ENCODE measurements around the gene CDC42EP1. TPM values are rescaled to one million over a fixed set of nuclear protein-coding genes. Genes with fewer than 3 reads are reported as not detected.
"Not testable (repeated sequence)": the region's sequence is repeated elsewhere in the genome, so short reads cannot be mapped to it uniquely, and the experiment has no call there.

Gene CDC42EP1
- polyA plus RNA-seq, 4 donors: 19.7 to 81.5 (median 35.3) TPM

DNA sequence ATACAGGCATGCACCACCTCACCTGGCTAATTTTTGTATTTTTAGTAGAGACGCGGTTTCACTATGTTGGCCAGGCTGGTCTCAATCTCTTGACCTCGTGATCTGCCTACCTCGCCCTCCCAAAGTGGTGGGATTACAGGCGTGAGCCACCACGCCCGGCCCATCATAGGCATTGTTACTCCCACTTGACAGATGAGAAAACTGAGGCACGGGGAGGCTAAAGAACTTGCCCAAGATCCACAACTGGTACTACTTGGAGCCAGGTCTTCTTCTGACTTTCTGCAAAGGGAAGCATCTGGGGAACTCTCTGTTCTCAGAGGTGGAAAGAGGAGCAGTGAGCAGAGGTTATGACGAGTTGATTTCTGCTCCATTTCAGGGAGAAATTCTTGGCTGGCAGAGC, 9.4 kb upstream of the CDC42EP1 start:
- peaks cover 0 to 40% (median 3%) of the 10 kb centered on the region in 3 donors for H3K4me1 ChIP-seq (ENCODE audit: control insufficient read depth in 3 of 3, insufficient read depth in 2 of 3, low read depth in 1 of 3, low read length in 2 of 3)
- 88 to 91% (median 89%) methylated on average over 9 of the region's 9 CpGs for WGBS, 3 donors

DNA sequence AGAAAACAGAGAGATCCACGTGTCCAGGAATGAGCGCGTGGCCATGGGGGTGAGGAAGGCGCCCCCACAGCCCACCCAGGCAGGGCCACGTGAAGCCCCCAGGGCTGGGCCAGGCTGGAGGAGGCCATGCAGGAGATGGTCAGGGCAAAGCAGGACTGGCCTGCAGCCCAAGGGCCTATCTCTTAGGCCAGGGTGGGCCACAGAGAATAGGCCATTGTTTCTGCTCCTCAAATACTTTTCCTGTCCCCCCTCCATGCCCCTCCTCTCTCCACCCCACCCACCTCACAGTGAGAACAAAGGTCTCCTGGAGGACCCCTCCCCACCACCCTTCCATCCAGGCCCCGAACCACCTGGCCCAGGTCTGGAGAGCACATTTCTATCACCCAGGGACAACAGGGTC, 8.3 kb upstream of the CDC42EP1 start:
- no peaks in the 10 kb centered on the region for H3K9me3 ChIP-seq (ENCODE audit: control insufficient read depth in 2 of 2, insufficient read depth in 1 of 2, low read depth in 1 of 2, low read length in 1 of 2)
- H3K36me3 ChIP-seq (ENCODE audit: control insufficient read depth in 3 of 3, insufficient read depth in 2 of 3, low read depth in 1 of 3, low read length in 3 of 3): no peaks in the 10 kb centered on the region
- FAIRE-seq (no peak), DNase-seq (no peak)
- WGBS, 3 donors: 65 to 69% (median 68%) methylated on average over 6 of the region's 6 CpGs
- H3K27ac ChIP-seq (ENCODE audit: low read depth in 1 of 3, low read length in 2 of 3): peak overlapping the region in 2 of 3 donors; percentile 69
- H3K27me3 ChIP-seq (ENCODE audit: control insufficient read depth in 3 of 3, insufficient read depth in 3 of 3, low read length in 3 of 3): no peaks in the 10 kb centered on the region
- H3K4me1 ChIP-seq (ENCODE audit: control insufficient read depth in 3 of 3, insufficient read depth in 2 of 3, low read depth in 1 of 3, low read length in 2 of 3): peaks cover under 1 to 39% (median 7%) of the 10 kb centered on the region in 3 donors
- no peak overlapping the region for H3K4me3 ChIP-seq (ENCODE audit: low read depth in 1 of 3, low read length in 3 of 3)

More for the DNA sequence above, 9.4 kb upstream of the CDC42EP1 start:
- FAIRE-seq; H3K36me3 ChIP-seq (ENCODE audit: control insufficient read depth in 3 of 3, insufficient read depth in 2 of 3, low read depth in 1 of 3, low read length in 3 of 3); H3K4me3 ChIP-seq (ENCODE audit: low read depth in 1 of 3, low read length in 3 of 3); H3K27me3 ChIP-seq (ENCODE audit: control insufficient read depth in 3 of 3, insufficient read depth in 3 of 3, low read length in 3 of 3); H3K27ac ChIP-seq (ENCODE audit: low read depth in 1 of 3, low read length in 2 of 3); DNase-seq; H3K9me3 ChIP-seq (ENCODE audit: control insufficient read depth in 2 of 2, insufficient read depth in 1 of 2, low read depth in 1 of 2, low read length in 1 of 2): not testable (repeated sequence)

DNA sequence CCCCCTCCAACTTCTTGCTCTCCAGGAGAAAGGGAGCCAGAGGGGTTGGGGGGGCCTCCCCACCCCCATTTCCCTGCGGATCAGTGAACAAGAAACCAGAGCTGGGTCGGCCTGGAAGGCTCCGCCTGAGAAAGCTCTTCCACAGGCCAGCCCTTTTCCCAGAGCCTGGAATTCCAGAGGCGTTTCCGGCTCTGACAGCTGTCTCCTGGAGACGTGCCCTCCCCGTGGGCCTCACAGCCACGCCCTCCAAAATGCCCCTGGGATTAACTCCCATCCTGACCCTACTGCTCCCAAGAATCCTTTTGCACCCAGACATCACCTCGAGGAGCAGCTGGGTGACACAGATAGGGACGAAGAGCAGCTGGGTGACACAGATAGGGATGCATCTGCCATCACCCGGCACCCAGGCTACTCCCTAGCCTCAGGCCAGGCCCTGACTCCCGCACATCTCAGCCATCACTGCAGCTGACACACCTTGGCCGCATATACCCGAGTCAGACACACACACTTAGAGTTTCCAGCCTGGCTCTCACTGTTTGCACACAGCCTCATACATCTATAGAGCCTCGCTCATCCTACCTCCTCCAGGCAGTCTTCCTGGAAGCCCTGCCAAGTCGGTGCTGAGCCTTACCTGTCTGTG, 7.6 kb upstream of the CDC42EP1 start:
- no peaks in the 10 kb centered on the region for H3K27me3 ChIP-seq (ENCODE audit: control insufficient read depth in 3 of 3, insufficient read depth in 3 of 3, low read length in 3 of 3)
- no peaks in the 10 kb centered on the region for H3K9me3 ChIP-seq (ENCODE audit: control insufficient read depth in 2 of 2, insufficient read depth in 1 of 2, low read depth in 1 of 2, low read length in 1 of 2)
- 23 to 39% (median 37%) methylated on average over 16 of the region's 16 CpGs for WGBS, 3 donors
- FAIRE-seq: no peak
- peaks cover 3 to 38% (median 10%) of the 10 kb centered on the region in 3 donors for H3K4me1 ChIP-seq (ENCODE audit: control insufficient read depth in 3 of 3, insufficient read depth in 2 of 3, low read depth in 1 of 3, low read length in 2 of 3)
- DNase-seq: peak in 1 of 2 donors; percentile 83
- peak overlapping the region in 2 of 3 donors; percentile 69 for H3K27ac ChIP-seq (ENCODE audit: low read depth in 1 of 3, low read length in 2 of 3)
- H3K36me3 ChIP-seq (ENCODE audit: control insufficient read depth in 3 of 3, insufficient read depth in 2 of 3, low read depth in 1 of 3, low read length in 3 of 3): no peaks in the 10 kb centered on the region
- no peak overlapping the region for H3K4me3 ChIP-seq (ENCODE audit: low read depth in 1 of 3, low read length in 3 of 3)

DNA sequence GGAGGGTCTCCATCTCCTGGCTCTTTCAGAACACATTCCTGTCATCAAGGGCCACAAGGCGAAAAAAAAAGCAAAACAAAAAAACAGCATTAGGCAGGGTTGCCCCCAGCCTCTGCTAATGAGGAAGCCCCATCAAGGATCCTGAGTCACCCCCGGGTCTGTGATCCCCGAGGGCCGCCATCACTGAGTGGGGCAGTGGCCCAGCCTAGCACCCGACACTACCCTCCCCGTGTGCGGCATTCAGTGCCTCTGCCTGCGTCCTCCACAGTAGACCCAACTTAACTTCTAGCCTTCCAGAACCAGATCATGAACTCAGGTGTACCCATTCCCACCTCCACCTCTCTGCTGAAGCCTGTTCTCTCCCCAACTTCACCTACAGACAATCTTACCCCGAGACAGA, 6.6 kb upstream of the CDC42EP1 start:
- FAIRE-seq (no peak), DNase-seq (no peak)
- peaks cover 3 to 41% (median 10%) of the 10 kb centered on the region in 3 donors for H3K4me1 ChIP-seq (ENCODE audit: control insufficient read depth in 3 of 3, insufficient read depth in 2 of 3, low read depth in 1 of 3, low read length in 2 of 3)

DNA sequence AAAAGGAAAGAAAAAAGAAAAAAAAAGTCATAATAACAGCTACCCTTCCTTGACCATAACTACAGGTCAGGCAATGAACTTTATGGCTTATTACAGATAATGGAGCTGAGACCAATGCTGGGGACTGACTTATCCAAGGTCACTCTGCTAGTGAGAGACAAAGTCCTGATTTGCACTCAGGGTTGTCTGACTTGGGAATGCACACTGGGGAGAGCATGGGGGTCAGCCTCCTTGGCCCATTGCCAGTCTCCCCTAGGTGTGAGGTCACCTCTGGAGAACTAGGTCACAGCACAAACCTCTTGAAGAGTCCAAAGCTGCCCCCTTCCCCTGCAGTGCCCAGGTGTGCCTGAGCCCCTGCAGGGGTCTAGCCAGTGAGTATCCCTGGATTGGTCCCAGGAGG, 5.3 kb upstream of the CDC42EP1 start:
- no peak overlapping the region for H3K4me3 ChIP-seq (ENCODE audit: low read depth in 1 of 3, low read length in 3 of 3)
- no peak overlapping the region for H3K27ac ChIP-seq (ENCODE audit: low read depth in 1 of 3, low read length in 2 of 3)
- H3K4me1 ChIP-seq (ENCODE audit: control insufficient read depth in 3 of 3, insufficient read depth in 2 of 3, low read depth in 1 of 3, low read length in 2 of 3): peaks cover 3 to 49% (median 10%) of the 10 kb centered on the region in 3 donors
- peak in 1 of 2 donors; percentile 59 for DNase-seq
- no peaks in the 10 kb centered on the region for H3K27me3 ChIP-seq (ENCODE audit: control insufficient read depth in 3 of 3, insufficient read depth in 3 of 3, low read length in 3 of 3)
- H3K9me3 ChIP-seq (ENCODE audit: control insufficient read depth in 2 of 2, insufficient read depth in 1 of 2, low read depth in 1 of 2, low read length in 1 of 2): no peaks in the 10 kb centered on the region
- no peaks in the 10 kb centered on the region for H3K36me3 ChIP-seq (ENCODE audit: control insufficient read depth in 3 of 3, insufficient read depth in 2 of 3, low read depth in 1 of 3, low read length in 3 of 3)
- FAIRE-seq: no peak

More for the DNA sequence above, 6.6 kb upstream of the CDC42EP1 start:
- 87 to 92% (median 91%) methylated on average over 9 of the region's 9 CpGs for WGBS, 3 donors
- Histone ChIP-seq H3K27me3 (ENCODE audit: control insufficient read depth in 3 of 3, insufficient read depth in 3 of 3, low read length in 3 of 3) (no peaks in the 10 kb centered on the region), H3K36me3 (ENCODE audit: control insufficient read depth in 3 of 3, insufficient read depth in 2 of 3, low read depth in 1 of 3, low read length in 3 of 3) (no peaks in the 10 kb centered on the region), H3K27ac (ENCODE audit: low read depth in 1 of 3, low read length in 2 of 3) (no peak overlapping the region), H3K9me3 (ENCODE audit: control insufficient read depth in 2 of 2, insufficient read depth in 1 of 2, low read depth in 1 of 2, low read length in 1 of 2) (no peaks in the 10 kb centered on the region), H3K4me3 (ENCODE audit: low read depth in 1 of 3, low read length in 3 of 3) (no peak overlapping the region)

DNA sequence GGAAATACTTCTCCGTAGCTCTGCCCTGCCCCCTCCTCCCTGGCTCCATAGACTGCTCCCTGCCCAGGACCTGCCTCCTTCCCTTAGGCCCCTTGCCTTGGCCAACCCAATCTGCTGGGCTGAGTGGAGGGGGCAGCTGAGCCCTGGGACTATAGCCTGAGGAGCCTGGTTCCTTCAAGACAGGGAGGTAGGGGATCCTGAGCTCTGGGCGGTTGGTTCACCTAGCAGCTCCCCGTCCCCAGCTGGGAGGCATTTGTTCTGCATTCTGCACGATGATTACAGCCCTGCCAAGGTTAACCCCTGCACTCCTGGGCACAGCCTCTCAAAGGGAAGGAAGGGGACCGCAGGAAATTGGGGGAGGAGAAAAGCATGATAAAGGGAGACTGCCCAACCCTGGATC, 3.6 kb upstream of the CDC42EP1 start:
- WGBS, 3 donors: 2 to 10% (median 9%) methylated on average over 5 of the region's 5 CpGs
- Histone ChIP-seq H3K4me3 (ENCODE audit: low read depth in 1 of 3, low read length in 3 of 3) (no peak overlapping the region), H3K9me3 (ENCODE audit: control insufficient read depth in 2 of 2, insufficient read depth in 1 of 2, low read depth in 1 of 2, low read length in 1 of 2) (no peaks in the 10 kb centered on the region), H3K27me3 (ENCODE audit: control insufficient read depth in 3 of 3, insufficient read depth in 3 of 3, low read length in 3 of 3) (no peaks in the 10 kb centered on the region), H3K36me3 (ENCODE audit: control insufficient read depth in 3 of 3, insufficient read depth in 2 of 3, low read depth in 1 of 3, low read length in 3 of 3) (no peaks in the 10 kb centered on the region), H3K4me1 (ENCODE audit: control insufficient read depth in 3 of 3, insufficient read depth in 2 of 3, low read depth in 1 of 3, low read length in 2 of 3) (peaks cover 3 to 44% (median 10%) of the 10 kb centered on the region in 3 donors), H3K27ac (ENCODE audit: low read depth in 1 of 3, low read length in 2 of 3) (peak overlapping the region in 1 of 3 donors; percentile 83)
- no peak for FAIRE-seq
- peak in 1 of 2 donors; percentile 53 for DNase-seq

DNA sequence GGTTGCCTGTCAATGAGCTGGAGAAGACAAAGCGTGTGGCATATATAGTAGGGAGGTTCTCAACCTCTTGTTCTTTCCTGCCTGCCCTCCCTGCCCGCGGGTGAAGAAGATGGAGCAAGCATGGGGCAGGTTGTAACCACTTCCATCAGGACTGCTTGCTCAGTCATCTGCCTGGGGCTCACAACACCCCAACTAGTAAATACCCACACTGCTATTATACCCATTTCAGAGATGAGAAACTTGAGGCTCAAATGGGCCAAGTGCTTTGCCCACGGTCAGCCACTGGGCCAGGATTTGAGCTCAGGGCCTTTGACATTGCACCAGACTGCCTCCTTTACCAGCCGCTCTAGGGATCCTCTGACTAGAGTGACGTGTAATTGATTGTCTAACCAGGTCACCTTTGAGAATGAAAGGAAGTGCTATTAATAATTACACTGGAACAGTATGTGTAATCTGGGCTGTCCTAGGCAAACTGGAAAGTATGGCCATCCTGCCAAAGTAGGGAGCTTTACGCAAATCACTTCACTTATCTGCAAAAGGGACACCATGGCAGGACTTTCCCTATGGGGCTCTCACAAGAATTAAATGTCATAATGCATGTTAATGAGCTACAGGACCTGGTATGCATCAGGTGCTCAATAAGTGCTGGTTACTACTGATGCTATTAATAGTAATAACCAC, 2.8 kb upstream of the CDC42EP1 start:
- no peak for FAIRE-seq
- 29 to 68% (median 48%) methylated on average over 7 of the region's 7 CpGs for WGBS, 3 donors

DNA sequence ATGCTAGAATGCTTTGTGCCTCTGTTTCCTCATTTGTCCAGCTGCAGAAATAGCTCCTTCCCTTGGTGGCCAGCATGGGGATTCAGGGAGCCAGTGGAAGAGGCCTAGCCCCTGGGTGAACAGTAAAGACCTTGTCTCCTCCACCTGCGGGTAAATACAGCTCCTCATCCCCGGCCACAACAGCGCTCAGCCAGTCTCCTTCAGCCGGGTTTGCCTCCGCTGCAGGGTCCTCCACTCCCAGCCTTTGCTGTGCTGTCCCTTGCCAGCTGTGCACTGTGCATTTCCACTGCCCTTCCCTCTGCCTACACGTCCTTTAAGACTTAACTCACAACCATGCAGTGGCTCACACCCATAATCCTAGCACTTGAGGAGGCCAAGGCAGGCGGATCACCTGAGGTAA, 1.5 kb upstream of the CDC42EP1 start:
- Histone ChIP-seq H3K4me1 (ENCODE audit: control insufficient read depth in 3 of 3, insufficient read depth in 2 of 3, low read depth in 1 of 3, low read length in 2 of 3) (peaks cover 5 to 50% (median 15%) of the 10 kb centered on the region in 3 donors), H3K27ac (ENCODE audit: low read depth in 1 of 3, low read length in 2 of 3) (no peak overlapping the region), H3K9me3 (ENCODE audit: control insufficient read depth in 2 of 2, insufficient read depth in 1 of 2, low read depth in 1 of 2, low read length in 1 of 2) (no peaks in the 10 kb centered on the region), H3K4me3 (ENCODE audit: low read depth in 1 of 3, low read length in 3 of 3) (no peak overlapping the region), H3K36me3 (ENCODE audit: control insufficient read depth in 3 of 3, insufficient read depth in 2 of 3, low read depth in 1 of 3, low read length in 3 of 3) (peaks cover 0 to 19% (median 0%) of the 10 kb centered on the region in 3 donors), H3K27me3 (ENCODE audit: control insufficient read depth in 3 of 3, insufficient read depth in 3 of 3, low read length in 3 of 3) (no peaks in the 10 kb centered on the region)
- 76 to 78% (median 77%) methylated on average over 7 of the region's 7 CpGs for WGBS, 3 donors
- FAIRE-seq (no peak), DNase-seq (no peak)

More for the DNA sequence above, 2.8 kb upstream of the CDC42EP1 start:
- DNase-seq: peak; percentile 74 to 90
- Histone ChIP-seq H3K27me3 (ENCODE audit: control insufficient read depth in 3 of 3, insufficient read depth in 3 of 3, low read length in 3 of 3) (no peaks in the 10 kb centered on the region), H3K4me1 (ENCODE audit: control insufficient read depth in 3 of 3, insufficient read depth in 2 of 3, low read depth in 1 of 3, low read length in 2 of 3) (peaks cover 3 to 44% (median 15%) of the 10 kb centered on the region in 3 donors), H3K36me3 (ENCODE audit: control insufficient read depth in 3 of 3, insufficient read depth in 2 of 3, low read depth in 1 of 3, low read length in 3 of 3) (peaks cover 0 to 7% (median 0%) of the 10 kb centered on the region in 3 donors), H3K4me3 (ENCODE audit: low read depth in 1 of 3, low read length in 3 of 3) (no peak overlapping the region), H3K9me3 (ENCODE audit: control insufficient read depth in 2 of 2, insufficient read depth in 1 of 2, low read depth in 1 of 2, low read length in 1 of 2) (no peaks in the 10 kb centered on the region), H3K27ac (ENCODE audit: low read depth in 1 of 3, low read length in 2 of 3) (peak overlapping the region; percentile 50 to 83 (median 73))
